MM.1S (cell line): ENCODE data around the gene KIAA0825.

Experiments used
- DNase-seq: peaks from one replicate; pipeline ENCODE4 v3.0.0-alpha.2; 2015
- H2AFZ ChIP-seq: fragments of 300-600 bp; sonication (generic); 2 replicates; pipeline ENCODE4 v1.6.0; 2016; ENCODE audit warnings: antibody characterized with exemption, low read length
- H3F3A ChIP-seq: fragments of 300-600 bp; sonication (generic); 2 replicates; pipeline ENCODE4 v1.6.1; 2016; ENCODE audit warnings: mild to moderate bottlenecking, antibody characterized with exemption, low read length, moderate library complexity, mixed read lengths; ENCODE audit not compliant: insufficient read depth
- H3K27ac ChIP-seq: fragments of 300-600 bp; sonication (generic); 2 replicates; pipeline ENCODE4 v1.5.1; 2016; ENCODE audit warnings: mild to moderate bottlenecking, low read length
- H3K27me3 ChIP-seq: fragments of 300-600 bp; sonication (generic); replicated peaks from 2 replicates; pipeline ENCODE4 v1.6.0; 2016; ENCODE audit warnings: low read length; ENCODE audit not compliant: insufficient read depth
- H3K36me3 ChIP-seq: fragments of 300-600 bp; sonication (generic); replicated peaks from 2 replicates; pipeline ENCODE4 v1.6.1; 2016; ENCODE audit warnings: mild to moderate bottlenecking, low read length, mixed read lengths; ENCODE audit not compliant: insufficient read depth
- H3K4me1 ChIP-seq: fragments of 300-600 bp; sonication (generic); 2 replicates; pipeline ENCODE4 v1.6.1; 2016; ENCODE audit warnings: low read length, mixed read lengths
- H3K4me2 ChIP-seq: fragments of 300-600 bp; sonication (generic); 2 replicates; pipeline ENCODE4 v1.6.0; 2016; ENCODE audit warnings: low read depth, low read length
- H3K4me3 ChIP-seq: fragments of 300-600 bp; sonication (generic); 2 replicates; pipeline ENCODE4 v1.5.1; 2016; ENCODE audit warnings: low read length, mixed read lengths
- H3K79me2 ChIP-seq: fragments of 300-600 bp; sonication (generic); 2 replicates; pipeline ENCODE4 v1.6.1; 2016; ENCODE audit warnings: mixed run types, low read length, mixed read lengths
- H3K9ac ChIP-seq: fragments of 300-600 bp; sonication (generic); 2 replicates; pipeline ENCODE4 v1.6.1; 2016; ENCODE audit warnings: low read length, mixed read lengths
- H3K9me2 ChIP-seq: fragments of 300-600 bp; sonication (generic); replicated peaks from 2 replicates; pipeline ENCODE4 v1.6.1; 2016; ENCODE audit warnings: mild to moderate bottlenecking, low read length, mixed read lengths; ENCODE audit not compliant: insufficient read depth
- H3K9me3 ChIP-seq: fragments of 300-600 bp; sonication (generic); replicated peaks from 2 replicates; pipeline ENCODE4 v1.6.1; 2016; ENCODE audit warnings: mild to moderate bottlenecking, low read length, mixed read lengths; ENCODE audit not compliant: insufficient read depth
- H4K20me1 ChIP-seq: fragments of 300-600 bp; sonication (generic); 2 replicates; pipeline ENCODE4 v1.6.1; 2016; ENCODE audit warnings: mild to moderate bottlenecking, low read length, moderate library complexity, mixed read lengths; ENCODE audit not compliant: insufficient read depth
- CTCF ChIP-seq: fragments of 300-600 bp; sonication (generic); IDR thresholded peaks from 2 replicates; pipeline ENCODE4 v1.5.1; 2016; ENCODE audit warnings: antibody characterized with exemption, low read length, mixed read lengths
- EZH2 ChIP-seq: fragments of 300-600 bp; sonication (generic); optimal IDR thresholded peaks from 2 replicates; pipeline ENCODE3; 2017; ENCODE audit warnings: low read depth, mild to moderate bottlenecking, antibody characterized with exemption, low read length, mixed read lengths
- EZH2phosphoT487 ChIP-seq: fragments of 300-600 bp; sonication (generic); IDR thresholded peaks from 2 replicates; pipeline ENCODE4 v1.6.1; 2018; ENCODE audit warnings: antibody characterized with exemption, low read length

The KIAA0825 gene

DNA sequence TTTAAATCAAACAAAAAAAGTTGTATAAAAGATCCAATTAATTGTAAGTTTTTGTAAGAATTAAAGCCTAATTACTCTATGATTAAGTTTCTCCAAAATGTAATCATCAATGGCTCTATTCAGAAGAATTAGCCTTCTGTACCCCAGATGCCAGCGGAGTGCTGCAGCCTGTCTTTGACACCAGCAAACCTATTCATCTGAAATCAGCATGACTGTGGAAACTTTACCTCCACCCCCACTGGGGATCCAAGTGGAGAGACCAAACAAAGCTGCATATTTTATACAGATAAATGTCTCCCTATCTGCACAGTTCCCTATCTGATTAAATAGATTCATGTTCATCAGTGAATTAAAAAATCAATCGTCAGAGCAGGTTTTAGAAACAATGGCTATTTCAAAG is 426.8 kb downstream of the KIAA0825 start:
- no peaks in the 10 kb centered on the region for H3K27me3 ChIP-seq
- H3K79me2 ChIP-seq: no peaks in the 10 kb centered on the region
- no peaks in the 10 kb centered on the region for H3K9me2 ChIP-seq
- H3K4me1 ChIP-seq: no peaks in the 10 kb centered on the region
- no peaks in the 10 kb centered on the region for H4K20me1 ChIP-seq
- no peaks in the 10 kb centered on the region for H3K36me3 ChIP-seq
- H3F3A ChIP-seq: no peaks in the 10 kb centered on the region
- H3K4me2 ChIP-seq: no peak overlapping the region
- TF ChIP-seq EZH2phosphoT487 (no peak), EZH2 (no peak), CTCF (no peak)
- H3K9me3 ChIP-seq: no peaks in the 10 kb centered on the region
- DNase-seq: no peak
- H2AFZ ChIP-seq: no peak overlapping the region
- H3K9ac ChIP-seq: no peak overlapping the region
- H3K4me3 ChIP-seq: no peak overlapping the region
- H3K27ac ChIP-seq: no peak overlapping the region

- no peak for TF ChIP-seq CTCF
- no peak for TF ChIP-seq EZH2
- no peak for TF ChIP-seq EZH2phosphoT487
- Histone ChIP-seq H3K9ac (no peak overlapping the region), H3K4me3 (no peak overlapping the region), H3K4me2 (no peak overlapping the region), H3K9me3 (no peaks in the 10 kb centered on the region), H3K27ac (no peak overlapping the region), H3K36me3 (no peaks in the 10 kb centered on the region), H3K9me2 (no peaks in the 10 kb centered on the region), H3K79me2 (no peaks in the 10 kb centered on the region), H3K27me3 (no peaks in the 10 kb centered on the region), H4K20me1 (no peaks in the 10 kb centered on the region), H2AFZ (no peak overlapping the region), H3F3A (no peaks in the 10 kb centered on the region), H3K4me1 (no peaks in the 10 kb centered on the region)
- DNase-seq: no peak
These were observed 429.7 kb downstream of the KIAA0825 start for GRCh38 chr5:94188725-94189124.

DNA sequence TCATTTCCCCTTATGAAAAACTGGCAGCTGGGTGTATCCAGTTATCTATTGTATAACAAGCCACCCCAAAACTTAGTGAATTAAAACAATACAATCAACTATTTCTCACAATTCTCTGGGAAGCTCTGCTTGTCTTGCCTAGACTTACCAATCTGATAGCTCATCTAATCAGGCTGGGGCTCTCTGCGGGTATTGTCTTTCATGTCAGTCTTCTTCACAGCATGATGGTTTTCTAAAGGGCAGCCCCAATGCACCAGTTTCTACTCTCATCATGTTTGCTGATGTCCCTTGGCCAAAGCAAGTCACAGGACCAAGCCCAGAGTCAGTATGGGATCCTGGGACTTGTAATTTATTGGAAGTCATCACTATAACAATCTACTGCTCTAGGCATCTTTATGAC is 433.5 kb downstream of the KIAA0825 start:
- no peak overlapping the region for H3K4me3 ChIP-seq
- H3K9ac ChIP-seq: no peak overlapping the region
- no peak overlapping the region for H2AFZ ChIP-seq
- no peak overlapping the region for H3K27ac ChIP-seq
- no peaks in the 10 kb centered on the region for H3K36me3 ChIP-seq
- H3F3A ChIP-seq: no peaks in the 10 kb centered on the region
- H3K9me3 ChIP-seq: no peaks in the 10 kb centered on the region
- H3K27me3 ChIP-seq: no peaks in the 10 kb centered on the region
- H3K4me2 ChIP-seq: no peak overlapping the region
- H3K79me2 ChIP-seq: no peaks in the 10 kb centered on the region
- TF ChIP-seq EZH2phosphoT487: no peak
- DNase-seq: no peak
- no peaks in the 10 kb centered on the region for H4K20me1 ChIP-seq
- no peaks in the 10 kb centered on the region for H3K9me2 ChIP-seq
- H3K4me1 ChIP-seq: no peaks in the 10 kb centered on the region

DNA sequence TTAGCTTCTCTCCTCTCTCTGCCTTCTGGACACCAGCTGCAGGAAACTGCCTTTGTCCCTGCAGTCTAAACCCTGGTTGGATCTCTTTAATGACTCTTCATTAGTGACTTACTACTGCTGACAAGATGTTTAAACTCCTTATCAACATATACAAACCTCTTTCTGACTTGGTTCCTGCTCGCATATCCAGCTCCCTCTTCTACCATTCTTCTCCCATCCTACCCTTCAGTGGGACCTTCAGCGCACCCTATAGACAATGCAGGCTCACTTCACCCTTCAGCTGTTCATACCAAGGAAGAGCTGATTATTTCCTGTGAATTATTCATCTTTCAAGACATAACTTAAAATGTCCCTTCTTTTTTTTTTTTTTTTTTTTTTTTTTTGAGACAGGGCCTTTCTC is 436.5 kb downstream of the KIAA0825 start:
- Histone ChIP-seq H4K20me1 (no peaks in the 10 kb centered on the region), H3K4me1 (no peaks in the 10 kb centered on the region), H3K9ac (no peak overlapping the region), H3F3A (no peaks in the 10 kb centered on the region), H2AFZ (no peak overlapping the region), H3K27me3 (no peaks in the 10 kb centered on the region), H3K9me2 (no peaks in the 10 kb centered on the region), H3K4me3 (no peak overlapping the region), H3K9me3 (no peaks in the 10 kb centered on the region), H3K36me3 (no peaks in the 10 kb centered on the region), H3K4me2 (no peak overlapping the region), H3K79me2 (no peaks in the 10 kb centered on the region), H3K27ac (no peak overlapping the region)
- no peak for TF ChIP-seq EZH2phosphoT487
- no peak for TF ChIP-seq EZH2
- TF ChIP-seq CTCF: no peak
- no peak for DNase-seq
